DND-41 (cell line): Measurements from ENCODE around the gene KRT78.

Experiments
- CTCF ChIP-seq: IDR thresholded peaks from 2 replicates; pipeline ENCODE4 v1.5.1; 2012; ENCODE audit warnings: borderline replicate concordance, low read length, moderate library complexity, mild to moderate bottlenecking; ENCODE audit not compliant: poor library complexity, severe bottlenecking; ENCODE audit errors: extremely low read depth
- EZH2 ChIP-seq: IDR thresholded peaks from 3 replicates; pipeline ENCODE4 v1.6.1; 2012; ENCODE audit warnings: borderline replicate concordance, low read depth, mild to moderate bottlenecking, moderate library complexity, low read length, inconsistent platforms; ENCODE audit not compliant: severe bottlenecking

- TF ChIP-seq CTCF (no peak), EZH2 (no peak)
Observed at GRCh38 chr12:52810554-52810953, 38.2 kb downstream of the KRT78 start.
